OCI-LY1 (cell line): Measurements from ENCODE around the gene PVRIG.

Experiments
- CTCF ChIP-seq: fragments of 200-600 bp; sonication (generic), shearing (Covaris generic); IDR thresholded peaks from 2 replicates; pipeline ENCODE4 v1.5.1; 2017; ENCODE audit warnings: mild to moderate bottlenecking, antibody characterized with exemption, low read length, moderate library complexity, mixed read lengths
- EZH2 ChIP-seq: fragments of 200-600 bp; sonication (generic), shearing (Covaris generic); IDR thresholded peaks from 2 replicates; pipeline ENCODE4 v1.8.0; 2017; ENCODE audit warnings: borderline replicate concordance, mixed run types, mild to moderate bottlenecking, antibody characterized with exemption, low read length, moderate library complexity, mixed read lengths

GRCh38 chr7:100219271-100219737 is 445 bp upstream of the PVRIG start:
- TF ChIP-seq CTCF, result no peak
- no peak for TF ChIP-seq EZH2
